GM18511 (cell line): ENCODE measurements around the gene TUB.

Experiments
- ATAC-seq: cut with Tn5 transposase; IDR thresholded peaks from one replicate; pipeline ENCODE4 v1.9.1; 2021; ENCODE audit warnings: mild to moderate bottlenecking, moderate library complexity; ENCODE audit not compliant: unreplicated experiment

TUB gene

DNA sequence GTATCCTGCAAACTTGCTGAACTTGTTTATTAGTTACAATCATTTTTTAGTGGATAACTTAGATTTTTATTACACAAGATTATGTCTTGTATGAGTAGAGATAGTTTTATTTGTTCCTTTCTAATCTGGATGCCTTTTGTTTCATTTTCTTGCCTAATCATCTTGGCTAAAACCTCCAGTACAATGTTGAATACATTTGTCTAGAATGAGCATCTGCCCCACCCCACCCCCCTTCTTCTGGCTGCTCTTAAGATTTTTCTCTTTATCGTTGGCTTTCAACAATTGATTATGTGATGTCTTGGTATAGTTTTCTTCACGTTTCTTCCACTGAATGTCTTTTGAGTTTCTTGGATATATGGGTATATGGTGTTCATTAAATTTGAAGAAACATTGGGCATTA is 37.3 kb upstream of the TUB start:
- no peak for ATAC-seq

DNA sequence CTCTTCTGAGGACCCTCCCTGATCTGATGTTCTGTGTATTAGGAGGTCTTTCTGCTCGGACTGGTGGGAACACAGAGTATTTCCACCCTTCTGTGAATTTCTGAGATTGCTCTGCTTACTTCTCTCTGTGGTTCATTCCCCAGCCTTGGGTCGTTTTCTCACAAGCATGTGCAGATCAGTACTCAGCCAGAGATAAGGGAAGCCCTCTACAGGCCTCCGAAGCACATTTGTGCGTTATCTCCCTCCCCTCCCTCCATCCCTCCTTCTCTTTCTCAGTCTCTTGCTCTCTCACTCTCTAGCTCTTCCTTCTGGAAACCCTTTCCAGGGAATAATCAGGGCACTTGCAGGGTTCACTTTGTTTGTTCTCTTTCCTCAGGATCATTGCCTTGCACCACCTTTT is 35.2 kb upstream of the TUB start:
- ATAC-seq = no peak

DNA sequence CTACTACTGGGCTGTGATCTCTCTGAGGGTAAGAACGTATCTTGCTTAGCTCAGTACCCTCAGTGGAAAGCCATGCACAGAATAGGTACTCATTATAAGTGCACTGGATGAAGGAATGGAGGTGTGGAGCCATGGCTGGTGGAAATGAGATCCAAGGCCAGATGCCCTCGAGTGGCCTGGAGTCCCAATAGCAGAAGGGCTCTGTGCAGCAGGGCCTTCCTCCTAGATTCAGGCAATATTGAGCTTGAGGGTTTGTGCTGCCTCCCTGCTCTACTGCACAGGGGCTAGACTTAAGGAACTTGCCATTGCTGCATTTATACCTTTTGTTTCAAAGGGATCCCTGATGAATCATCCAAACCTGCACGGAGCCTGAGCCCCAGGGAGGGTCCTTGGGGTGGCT is 33.6 kb upstream of the TUB start:
- no peak for ATAC-seq

DNA sequence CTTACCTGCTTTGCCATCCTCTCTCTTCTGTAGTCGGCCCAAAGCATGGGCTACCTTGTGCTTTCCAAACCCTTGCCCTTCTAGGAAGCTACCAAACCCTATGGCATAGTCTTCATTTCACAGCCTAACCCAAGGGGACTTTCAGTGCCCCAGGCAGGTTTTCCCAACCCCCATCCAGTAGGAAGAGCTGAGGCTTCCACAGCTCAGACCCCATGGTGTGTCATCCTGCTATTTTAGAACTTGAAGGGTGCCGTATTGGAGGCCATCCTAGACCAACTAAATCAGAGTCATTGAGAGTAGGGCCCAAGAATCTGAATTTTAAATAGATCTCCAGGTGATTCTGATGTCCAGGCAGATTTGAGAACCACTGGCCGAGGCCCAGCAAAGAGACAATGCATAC is 31.9 kb upstream of the TUB start:
- no peak for ATAC-seq

DNA sequence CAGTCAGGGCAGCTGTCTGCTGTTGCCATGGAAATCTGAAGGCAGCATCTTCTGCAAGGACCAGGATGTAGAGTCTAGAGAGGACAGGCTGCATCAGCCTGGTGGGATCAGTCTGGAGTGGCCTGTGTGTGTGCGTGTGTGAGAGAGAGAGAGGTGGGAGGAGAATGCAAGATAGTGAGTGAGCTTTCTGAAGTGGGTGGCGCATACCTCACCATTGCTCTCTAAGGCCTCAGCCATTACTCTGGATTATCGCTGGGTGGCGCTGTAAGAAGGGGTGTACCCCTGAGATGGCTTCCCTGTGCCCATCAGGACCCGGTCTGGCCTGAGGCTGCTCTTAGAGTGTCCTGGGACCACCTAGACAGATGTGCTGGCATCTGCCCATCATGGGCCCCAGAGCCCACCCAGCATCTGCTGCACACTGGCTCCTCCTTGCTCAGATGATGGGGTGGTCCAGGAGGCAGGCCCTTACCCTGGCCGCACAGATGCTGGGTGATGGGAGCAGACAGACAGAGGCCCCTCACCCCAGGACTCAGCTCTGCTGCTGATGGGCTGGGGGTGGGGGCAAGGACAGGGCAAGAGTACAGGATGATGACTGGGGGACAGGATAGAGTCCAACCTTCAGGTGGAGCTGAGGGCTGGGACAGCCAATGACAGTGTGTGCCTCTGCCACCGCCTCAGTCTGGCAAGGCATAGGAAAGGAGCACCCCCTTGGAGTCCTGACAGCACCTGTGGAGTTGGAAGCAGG is 25.7 kb upstream of the TUB start:
- ATAC-seq = no peak

DNA sequence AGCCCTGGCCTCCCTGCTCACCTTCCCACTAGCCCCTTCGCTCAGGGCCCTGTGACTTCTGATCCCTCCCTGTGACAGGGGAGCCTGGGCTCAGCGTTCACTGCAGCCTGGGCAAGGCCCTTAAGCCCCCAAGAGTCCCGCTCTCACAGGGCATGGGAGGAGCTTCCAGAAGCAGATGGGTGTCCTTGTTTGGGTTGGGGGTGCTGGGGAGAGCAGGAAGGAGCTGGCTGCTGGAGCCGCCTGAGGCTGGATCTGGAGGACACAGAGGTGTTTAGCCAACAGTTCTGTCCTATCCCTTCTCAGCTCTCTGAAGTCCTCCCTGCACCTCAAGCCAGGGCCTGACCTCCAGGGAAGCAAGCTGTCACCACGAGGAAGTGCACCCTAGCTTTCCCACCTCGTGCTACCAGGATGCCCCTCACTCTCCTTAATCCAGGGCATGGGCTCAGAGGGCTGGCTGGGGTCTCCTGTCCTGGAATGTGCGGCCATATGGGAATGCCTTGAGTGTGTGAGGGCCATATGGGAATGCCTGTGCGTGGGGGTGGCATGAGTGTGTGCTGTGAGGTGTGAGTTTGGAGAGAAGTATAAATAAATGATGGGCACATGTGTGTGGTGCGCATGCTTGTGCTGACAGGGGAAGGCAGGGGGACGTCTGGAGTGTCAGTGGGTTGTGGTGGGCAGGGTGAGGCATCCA is 25.0 kb upstream of the TUB start:
- no peak for ATAC-seq

DNA sequence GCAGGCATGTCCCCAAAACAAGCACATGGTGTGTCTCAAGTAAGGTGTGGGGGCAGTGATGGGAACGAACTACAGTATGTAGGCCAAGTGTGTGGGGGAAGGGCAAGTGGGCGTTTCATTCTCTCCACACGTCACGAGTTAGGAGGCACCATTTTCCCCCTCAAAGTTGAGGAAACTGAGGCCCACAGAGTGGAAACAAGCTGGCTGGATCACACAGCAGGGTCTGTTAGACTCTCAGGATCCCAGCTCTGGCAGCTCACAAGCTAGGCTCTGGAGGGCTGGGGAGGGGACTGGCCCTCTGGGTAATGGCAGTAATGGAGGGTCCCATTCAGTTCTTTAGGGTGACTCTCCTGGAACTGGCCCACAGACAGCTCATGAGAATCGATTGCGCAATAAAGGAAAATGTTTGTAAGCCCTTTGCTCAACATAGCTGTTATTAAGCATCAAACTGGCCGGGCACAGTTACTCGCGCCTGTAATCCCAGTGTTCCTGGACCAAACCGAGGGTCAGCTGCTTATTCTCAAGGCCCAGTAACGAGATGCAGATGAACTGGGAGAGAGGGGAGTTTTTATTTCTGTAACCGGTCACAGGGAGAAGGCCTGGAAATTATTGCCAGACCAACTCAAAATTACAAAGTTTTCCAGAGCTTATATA is 24.1 kb upstream of the TUB start:
- no peak for ATAC-seq

DNA sequence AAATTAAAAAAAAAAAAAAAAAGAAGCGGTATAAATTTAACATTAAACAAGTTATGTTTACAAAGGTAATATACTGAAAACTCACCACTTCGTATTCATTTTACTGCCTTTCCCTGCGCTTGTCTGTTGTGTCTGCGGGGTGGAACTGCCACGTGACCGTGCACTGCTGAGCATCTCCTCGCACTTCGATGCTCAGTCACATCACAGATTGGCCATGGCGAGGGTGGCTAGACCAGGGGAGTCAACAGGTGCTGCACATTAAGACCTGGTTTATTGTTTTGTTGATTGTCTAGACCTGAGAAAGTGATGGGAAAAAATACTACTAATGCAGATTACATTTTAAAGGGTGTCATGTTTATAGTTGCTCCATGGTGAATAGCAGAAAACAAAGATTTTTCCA is 22.8 kb upstream of the TUB start:
- ATAC-seq = no peak

DNA sequence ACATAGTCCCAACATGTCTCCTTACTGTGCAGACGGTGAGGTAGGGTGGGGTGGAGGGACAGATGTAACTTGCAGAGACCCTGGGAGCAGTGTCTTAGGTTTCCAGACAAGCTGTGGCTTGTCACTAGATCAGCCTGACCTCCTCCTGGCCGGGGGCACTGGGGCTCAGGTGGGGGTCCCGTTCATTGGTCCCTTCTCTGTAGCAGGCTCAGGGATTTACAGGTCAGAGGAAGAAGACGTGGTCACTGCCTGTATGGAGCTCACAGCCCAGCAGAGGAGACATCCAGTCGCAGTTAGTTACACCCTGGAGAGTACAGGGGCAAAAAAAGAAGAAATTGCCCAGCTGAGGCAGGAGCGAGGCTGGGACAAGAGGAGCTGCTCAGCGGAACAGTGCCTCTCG is 22.0 kb upstream of the TUB start:
- ATAC-seq = no peak

DNA sequence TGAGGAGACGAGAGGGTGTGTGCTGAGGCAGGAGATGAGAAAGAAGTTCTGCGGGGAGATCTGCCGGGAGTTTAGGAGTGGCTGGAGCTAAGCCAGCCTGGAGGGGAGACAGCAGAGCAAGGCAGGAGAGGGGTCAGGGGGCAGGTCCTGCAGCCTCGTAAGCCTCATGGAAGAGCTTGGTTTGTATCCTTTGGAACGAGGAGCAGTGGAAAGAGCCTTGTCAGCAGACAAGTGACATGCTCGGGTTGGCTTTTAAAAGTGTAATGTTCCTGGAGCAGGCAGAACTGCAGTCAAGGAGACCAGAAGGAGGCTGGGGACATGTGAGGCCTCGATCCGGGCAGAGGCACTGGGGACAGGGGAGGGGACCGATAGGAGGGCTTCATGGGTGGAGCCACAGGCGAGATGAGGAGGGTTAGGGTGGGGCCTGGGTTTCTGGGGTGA is 21.4 kb upstream of the TUB start:
- no peak for ATAC-seq

DNA sequence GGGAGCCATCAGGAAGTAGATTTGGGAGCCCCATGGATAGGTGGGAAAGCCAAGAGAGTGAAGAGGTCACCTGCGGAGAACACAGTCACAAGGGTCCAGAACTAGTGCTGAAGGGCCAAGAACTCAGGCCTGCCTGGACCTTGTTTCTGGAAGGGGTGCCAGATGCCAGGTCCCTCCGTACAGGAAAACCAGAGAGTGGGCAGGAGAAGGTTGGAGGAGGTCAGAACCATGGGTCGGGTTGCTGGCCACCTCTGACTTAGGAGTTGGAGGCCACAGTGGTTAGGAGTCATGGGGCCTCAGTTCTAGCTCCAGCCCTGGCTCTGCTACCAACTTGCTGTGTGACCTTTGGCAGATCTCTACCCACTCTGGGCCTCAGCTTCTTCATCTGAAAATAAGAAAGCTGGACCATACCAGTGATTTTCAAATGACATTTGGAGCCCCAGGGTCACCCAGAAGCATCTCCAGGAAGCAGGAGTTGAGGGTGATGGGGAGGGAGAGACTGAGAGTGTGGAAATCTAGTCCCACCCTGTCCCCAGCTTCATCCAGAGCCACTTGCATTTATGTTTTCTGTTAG is 20.8 kb upstream of the TUB start:
- no peak for ATAC-seq

DNA sequence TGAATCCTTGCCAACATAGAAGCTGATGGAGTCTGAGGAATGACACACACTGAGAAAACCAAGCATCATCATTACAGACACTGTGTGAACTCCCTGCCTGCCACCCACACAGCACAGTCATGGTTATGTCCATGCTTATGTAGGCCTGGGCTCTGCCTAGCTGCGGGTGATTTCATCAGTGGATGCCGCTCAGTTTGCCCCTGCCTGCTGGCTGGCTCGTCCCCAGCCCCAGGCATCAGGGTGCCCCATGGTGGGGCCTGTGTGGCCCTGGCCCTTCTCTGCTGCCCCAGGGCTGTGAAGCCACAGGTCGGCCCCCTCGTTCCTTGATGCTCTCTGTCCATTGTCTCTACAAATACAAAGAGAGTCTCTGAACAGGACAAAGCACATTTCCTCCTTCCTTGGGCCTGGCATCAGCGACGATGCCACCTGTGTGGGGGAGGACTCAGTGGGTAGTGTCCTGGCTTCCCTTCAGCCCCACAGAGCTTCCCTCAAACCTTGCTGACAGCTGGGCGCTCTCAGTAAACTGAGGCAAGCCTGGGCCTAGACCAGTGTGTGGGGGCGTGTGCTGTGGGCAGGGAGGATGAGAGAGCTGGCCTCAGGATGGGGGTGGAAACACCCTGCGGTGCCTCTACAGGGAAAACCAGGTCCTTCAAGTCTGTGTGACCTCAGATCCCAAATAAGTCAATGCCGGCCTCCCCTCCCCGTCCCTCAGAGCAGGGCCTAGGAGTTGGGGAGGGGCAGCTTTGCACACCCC is 20.0 kb upstream of the TUB start:
- no peak for ATAC-seq

DNA sequence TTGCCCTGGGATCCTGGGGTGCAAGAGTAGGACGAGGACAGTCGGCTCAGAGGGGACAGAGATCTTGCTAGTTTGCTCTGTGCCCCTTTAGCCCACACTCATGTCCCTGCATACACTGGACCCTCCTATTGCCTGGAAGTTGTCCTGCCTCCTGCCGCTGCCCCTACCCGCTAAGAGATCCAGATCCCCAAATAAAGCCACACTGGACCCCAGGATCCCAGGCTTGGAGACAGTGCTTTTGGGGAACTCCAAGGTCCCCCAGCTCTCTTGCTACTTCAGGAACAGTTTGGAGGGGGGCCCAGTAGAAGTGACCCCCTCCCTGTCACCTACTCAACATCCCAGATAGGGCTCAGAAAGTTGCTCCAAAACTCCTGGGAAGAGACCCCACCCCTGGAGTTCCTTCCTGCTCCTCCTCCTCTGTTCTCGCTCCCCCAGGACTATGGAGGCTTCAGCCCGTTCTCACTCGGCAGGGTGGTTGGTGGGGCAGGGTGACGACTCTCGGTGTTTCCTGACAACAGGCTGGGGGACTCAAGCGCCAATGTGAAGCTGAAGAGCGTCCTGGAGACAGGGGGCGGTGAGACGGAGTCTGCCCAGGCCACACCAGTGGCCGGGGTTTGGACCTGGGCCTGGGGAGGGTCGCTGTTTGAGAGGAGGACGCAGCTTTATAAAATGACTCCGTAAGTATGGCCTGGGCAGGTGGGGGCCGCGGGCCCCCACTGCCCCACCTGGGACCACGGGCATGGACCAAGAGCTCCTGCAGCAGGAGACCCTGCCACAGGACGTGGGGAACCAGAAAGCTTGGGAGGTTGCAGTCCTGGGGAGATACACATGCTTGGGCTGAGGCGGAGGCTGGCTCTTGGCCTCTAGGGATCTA is 19.2 kb upstream of the TUB start:
- no peak for ATAC-seq

DNA sequence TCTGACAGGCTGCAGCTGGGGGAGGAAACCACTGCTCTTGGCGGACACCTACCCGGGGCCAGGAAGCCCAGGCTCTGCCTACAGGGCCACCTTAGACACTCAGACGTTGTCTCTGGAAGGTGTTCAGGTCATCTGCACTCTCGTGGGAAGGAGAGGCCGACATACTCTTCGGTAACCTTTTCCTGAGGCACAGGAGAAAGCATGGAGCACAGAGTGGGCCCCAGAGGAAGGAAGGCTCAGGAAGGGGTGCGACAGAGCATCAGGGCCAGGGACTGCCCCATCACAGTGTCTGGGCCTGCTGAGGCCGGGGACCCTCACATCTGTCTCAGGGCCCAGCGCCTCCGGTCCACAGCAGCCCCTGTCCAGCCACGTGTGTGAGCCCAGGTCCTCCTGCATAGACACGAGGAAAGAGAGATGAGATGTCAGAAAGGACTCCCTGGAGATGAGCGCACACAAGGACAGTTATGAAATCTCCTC is 18.2 kb upstream of the TUB start:
- ATAC-seq = no peak

DNA sequence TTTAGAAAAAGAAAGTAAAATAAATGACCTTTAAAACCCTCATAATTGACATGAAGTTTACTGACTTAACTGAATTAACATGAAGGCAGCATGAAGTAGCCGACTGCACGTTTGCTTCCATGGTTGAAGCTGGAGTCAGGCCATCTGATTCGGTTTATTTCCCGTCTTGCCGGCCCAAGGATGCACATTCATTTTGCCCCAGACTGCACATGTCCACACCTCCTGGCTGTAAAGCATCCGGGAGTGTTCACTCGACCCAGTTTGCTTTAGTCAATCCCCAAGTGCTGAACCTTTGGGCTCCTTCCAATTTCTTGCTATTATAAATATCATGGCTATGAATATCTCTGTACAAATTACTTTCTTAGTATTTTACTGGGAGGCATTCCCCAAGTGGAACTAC is 17.7 kb upstream of the TUB start:
- ATAC-seq = no peak

DNA sequence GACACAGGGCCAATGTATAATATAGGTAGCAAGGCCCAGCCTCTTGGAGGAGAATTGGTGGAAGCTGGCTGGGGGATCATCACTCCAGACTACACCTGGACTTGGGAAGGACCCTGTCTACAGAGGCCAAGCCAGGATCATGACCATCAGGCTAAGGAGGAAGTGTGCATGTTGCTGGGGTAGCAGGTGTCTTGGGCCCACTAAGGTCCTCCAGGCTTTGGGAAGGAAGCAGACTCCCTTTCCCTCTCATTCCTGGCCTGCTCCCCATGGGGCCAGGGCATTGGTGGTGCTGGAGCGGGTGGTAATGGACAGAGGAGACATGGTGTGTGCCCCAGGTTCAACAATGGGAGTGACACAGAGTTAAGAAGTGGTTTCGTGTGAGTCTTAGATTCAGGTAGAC is 16.0 kb upstream of the TUB start:
- ATAC-seq = no peak

DNA sequence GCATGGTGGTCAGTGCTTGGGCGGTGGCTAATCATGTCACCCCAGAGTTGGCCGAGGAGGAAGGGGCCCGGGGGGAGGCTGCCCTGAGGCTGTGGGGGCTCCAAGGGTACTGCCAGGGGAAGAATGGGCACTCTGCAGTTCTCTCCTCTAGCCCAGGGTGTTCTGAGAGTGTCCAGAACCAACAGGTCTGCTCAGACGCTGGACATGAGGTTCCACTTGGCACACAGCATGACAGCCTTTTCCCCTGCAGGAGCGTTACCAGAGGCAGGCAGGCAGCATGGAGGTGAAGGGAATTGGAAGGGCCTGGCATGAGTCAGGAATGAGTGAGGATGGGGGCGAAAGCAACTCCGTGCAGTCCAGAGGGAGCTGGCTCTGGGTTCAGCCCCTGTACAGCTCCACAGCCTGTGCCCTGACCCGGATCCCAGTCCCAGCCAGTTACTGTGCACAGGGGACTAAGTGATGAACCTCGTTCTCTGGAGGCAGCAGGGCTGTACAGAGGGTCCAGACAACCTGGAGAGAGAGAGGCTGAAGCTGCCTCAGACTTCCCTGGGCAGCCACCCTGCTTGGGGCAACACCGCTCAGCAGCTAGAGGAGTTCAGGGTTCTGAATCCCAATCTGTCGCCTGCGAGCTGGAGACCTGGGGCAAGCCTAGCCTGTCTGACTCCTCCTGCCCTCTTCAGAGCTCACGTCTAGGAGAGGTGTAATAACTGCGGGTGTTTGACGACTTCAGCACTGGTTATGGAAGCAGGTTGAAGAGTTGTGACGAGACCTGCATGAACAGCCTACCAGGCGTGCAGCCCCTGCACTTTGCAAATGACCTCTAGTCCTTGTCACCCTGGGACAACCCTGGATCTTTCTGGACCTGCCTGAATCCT is 14.7 kb upstream of the TUB start:
- ATAC-seq = no peak

DNA sequence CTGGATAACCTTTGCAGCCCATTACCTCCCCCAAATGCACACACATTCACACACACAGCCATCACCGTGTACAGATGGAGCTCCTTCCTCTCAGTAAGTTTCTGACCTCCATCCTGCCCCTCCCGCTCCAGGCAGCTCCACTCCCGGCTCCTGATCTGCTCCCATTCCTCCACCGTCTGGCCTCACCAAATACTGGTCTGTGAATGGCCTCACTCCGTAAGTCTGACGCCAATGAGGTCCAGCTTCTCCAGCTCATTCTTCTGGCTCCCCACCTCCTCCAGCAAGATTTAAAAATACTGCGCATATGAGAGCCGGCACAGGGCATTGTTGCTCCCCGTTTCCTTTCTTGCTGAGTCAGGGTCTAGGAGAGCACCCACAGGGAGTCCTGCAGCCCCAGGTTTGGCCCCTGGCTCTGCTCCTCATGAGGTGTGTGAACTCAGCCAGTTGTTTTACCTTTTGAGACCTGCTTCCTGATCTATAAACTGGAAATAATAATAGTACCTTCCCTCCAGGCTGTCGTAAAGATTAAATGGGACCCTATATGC is 14.0 kb upstream of the TUB start:
- no peak for ATAC-seq

DNA sequence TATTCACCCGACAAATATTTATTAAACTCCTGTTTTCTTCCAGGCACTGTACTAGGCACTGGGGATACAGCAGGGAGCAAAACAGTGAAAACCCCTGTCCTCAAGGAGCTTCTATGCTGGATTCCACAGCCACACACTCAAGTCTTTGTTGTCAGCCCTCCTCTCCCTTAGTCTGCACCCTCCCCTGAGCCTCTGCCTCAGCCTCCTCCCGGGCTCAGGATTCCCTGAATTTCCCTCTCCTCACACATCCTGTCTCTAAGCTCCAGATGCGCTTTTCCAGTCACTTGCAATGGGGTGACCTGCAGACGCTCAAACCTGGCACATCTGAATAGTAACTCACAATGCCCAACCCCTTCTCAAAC is 13.5 kb upstream of the TUB start:
- no peak for ATAC-seq
